Measurements from ENCODE around the gene AKT2.

Gene AKT2

DNA sequence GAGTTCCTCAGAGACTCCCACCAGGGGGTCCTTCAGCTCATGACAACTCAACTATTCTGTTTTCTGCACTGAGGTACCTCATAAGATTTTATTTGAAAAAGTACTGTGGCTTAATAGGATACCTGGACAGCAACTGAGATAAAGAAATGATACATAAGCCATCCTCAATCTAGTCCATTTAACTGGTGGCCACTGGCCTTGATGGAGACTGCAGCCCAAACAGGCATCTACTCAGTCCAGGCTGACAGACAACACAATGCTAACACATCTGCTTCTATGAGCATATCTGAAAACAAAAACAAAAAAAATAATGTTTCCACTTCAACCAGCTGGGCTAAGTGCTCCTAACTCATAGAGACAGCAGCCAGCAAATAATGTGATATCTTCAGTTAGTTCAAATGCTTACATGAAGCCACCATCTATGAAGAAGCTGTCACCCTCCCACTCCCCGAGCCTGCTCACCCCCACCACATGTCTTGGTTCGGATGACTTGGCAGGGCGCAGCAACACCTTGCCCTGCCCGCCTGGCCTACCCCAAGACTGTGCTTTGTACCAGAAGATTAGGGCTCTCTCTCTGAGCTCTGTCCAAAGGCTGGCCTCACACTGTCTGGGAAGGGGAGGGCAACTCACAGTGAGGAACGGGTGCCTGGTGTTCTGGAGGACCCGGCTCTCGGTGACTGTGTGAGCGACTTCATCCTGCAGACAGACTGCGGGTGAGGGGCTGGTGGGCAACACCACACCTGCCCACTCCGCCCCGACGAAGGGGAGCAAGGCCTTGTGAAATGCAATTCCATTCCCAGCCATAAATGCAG is 45.5 kb downstream of the AKT2 start:
- TF ChIP-seq, protein P1, sequence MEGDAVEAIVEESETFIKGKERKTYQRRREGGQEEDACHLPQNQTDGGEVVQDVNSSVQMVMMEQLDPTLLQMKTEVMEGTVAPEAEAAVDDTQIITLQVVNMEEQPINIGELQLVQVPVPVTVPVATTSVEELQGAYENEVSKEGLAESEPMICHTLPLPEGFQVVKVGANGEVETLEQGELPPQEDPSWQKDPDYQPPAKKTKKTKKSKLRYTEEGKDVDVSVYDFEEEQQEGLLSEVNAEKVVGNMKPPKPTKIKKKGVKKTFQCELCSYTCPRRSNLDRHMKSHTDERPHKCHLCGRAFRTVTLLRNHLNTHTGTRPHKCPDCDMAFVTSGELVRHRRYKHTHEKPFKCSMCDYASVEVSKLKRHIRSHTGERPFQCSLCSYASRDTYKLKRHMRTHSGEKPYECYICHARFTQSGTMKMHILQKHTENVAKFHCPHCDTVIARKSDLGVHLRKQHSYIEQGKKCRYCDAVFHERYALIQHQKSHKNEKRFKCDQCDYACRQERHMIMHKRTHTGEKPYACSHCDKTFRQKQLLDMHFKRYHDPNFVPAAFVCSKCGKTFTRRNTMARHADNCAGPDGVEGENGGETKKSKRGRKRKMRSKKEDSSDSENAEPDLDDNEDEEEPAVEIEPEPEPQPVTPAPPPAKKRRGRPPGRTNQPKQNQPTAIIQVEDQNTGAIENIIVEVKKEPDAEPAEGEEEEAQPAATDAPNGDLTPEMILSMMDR (IDR thresholded peaks at IDR 0.05; ENCODE audit: extremely low read depth, missing control alignments), result no peak

DNA sequence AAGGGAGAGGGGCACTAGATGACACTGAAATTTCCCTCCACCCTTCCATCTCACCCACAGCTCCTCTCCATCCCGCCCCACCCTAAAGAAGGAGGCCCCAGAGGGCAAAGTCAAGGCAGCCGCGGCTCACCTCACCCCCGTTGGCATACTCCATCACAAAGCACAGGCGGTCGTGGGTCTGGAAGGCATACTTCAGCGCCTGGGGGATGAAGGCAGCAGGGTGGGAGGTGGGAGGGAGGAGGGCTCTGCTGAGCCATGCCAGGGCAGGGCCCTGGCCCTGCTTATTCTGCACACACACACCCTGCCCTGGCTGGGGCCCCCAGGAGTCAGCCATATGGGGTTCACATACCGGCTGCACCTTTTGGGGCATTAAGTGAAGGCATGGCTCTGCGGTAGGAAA is 46.4 kb downstream of the AKT2 start:
- no peak for DNase-seq (ENCODE audit: low spot score)
- TF ChIP-seq, protein P1 (IDR thresholded peaks at IDR 0.05; ENCODE audit: extremely low read depth, missing control alignments), result no peak

More for the DNA sequence above, 45.5 kb downstream of the AKT2 start:
- no peak for DNase-seq (ENCODE audit: low spot score)

DNA sequence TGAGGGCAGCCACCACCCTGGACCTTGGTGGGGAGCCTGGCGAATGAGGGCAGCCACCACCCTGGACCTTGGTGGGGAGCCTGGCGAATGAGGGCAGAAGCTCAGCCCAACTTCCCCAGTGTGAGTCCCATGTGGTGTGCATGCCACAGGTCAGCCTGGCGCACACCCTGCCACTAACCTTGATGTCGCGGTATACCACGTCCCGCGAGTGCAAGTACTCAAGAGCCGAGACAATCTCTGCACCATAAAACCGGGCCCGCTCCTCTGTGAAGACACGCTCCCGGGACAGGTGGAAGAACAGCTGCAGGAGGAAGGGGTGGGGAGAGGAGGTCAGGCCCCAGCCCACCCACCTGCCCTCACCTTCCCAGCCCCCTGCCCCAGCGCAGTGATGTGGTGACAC is 47.4 kb downstream of the AKT2 start:
- TF ChIP-seq, protein P1 (IDR thresholded peaks at IDR 0.05; ENCODE audit: extremely low read depth, missing control alignments), result no peak
- no peak for DNase-seq (ENCODE audit: low spot score)

DNA sequence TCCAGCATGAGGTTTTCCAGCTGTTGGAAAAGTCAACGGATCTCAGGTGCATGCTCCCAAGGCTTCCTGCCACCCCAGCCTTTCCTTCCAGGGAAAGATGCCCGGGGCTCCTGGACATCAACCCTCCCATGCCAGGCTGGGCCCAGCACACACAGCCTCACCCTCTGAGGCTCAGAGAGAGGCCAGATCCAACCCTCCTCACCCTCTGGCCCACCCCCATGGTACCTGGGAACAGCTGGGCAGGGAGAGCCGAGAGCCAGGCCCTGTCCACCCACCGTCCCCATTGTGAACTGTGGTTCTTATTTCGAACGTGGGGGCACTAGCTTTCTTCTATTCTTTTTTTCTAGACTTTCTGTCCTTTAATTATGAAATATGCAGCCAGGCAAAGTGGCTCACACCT is 48.8 kb downstream of the AKT2 start:
- TF ChIP-seq, protein P1 (IDR thresholded peaks at IDR 0.05; ENCODE audit: extremely low read depth, missing control alignments), result no peak
- no peak for DNase-seq (ENCODE audit: low spot score)

DNA sequence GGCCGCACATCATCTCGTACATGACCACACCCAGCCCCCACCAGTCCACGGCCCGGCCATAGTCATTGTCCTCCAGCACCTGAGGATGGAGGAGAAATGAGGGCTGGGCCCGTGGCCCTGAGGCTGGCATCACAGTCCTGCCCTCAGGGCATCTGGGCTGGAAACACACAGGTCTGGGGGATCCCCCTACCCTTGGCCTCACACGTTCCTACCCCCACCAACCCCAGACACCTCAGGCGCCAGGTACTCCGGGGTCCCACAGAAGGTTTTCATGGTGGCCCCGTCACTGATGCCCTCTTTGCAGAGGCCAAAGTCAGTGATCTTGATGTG is 49.2 kb downstream of the AKT2 start:
- TF ChIP-seq, protein P1 (IDR thresholded peaks at IDR 0.05; ENCODE audit: extremely low read depth, missing control alignments), result no peak
- no peak for DNase-seq (ENCODE audit: low spot score)

DNA sequence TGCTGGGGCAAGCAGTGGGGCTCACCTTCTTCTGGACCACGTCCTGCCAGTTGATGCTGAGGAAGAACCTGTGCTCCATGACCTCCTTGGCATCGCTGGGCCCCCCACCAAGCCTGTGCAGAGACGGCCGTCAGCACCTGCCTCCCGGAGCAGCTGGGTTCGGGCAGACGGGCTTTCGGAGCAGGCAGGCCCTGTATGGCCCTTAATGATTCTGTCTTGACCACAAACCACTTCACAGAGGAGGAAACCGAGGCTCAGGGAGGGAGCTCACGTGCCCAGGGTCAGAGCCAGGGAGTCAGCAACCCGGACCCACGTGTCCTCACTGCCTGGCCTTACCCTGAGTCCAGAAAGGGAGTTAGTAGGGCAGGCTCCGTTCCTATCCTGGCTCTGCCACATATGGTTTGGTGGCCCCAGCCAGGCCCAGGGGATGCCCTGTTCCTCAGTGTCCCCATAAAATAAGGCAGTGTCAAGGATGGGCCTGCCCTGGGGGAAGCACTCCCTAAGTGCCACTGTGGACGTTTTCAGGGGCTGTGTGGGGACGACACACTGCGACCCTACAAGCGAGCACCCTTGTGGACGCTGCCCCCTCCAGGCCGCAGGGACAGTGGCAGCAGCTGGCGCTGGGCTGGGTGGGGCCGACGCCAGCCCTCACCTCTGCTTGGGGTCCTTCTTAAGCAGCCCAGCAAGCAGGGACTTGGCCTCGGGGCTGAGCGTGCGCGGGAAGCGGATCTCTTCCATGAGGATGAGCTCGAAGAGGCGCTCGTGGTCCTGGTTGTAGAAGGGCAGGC is 49.7 kb downstream of the AKT2 start:
- TF ChIP-seq, protein P1 (IDR thresholded peaks at IDR 0.05; ENCODE audit: extremely low read depth, missing control alignments), result no peak
- no peak for DNase-seq (ENCODE audit: low spot score)
